Astrocyte (in vitro differentiated cells and primary cell): ENCODE measurements around the gene KSR2. TPM values are rescaled to one million over a fixed set of nuclear protein-coding genes. Genes with fewer than 3 reads are reported as not detected.

ENCODE experiments used
- DNase-seq: peaks from one replicate; pipeline ENCODE4 v3.0.0-alpha.2; 2010; ENCODE audit warnings: low read depth
- FAIRE-seq: peaks from 2 replicates; lab custom pipeline; 2011; peaks lifted over from hg19 to GRCh38; lab: Jason Lieb, UNC
- H2AFZ ChIP-seq: 2 replicates; pipeline ENCODE4 v1.6.0; 2012; ENCODE audit warnings: low read depth, low read length, inconsistent platforms
- H3K27ac ChIP-seq: 2 replicates; pipeline ENCODE4 v1.5.1; 2011; ENCODE audit warnings: low read depth, low read length, inconsistent platforms
- H3K27me3 ChIP-seq: 2 replicates; pipeline ENCODE4 v1.6.0; 2011; ENCODE audit warnings: low read length, inconsistent platforms; ENCODE audit not compliant: insufficient read depth
- H3K36me3 ChIP-seq: 2 replicates; pipeline ENCODE4 v1.5.1; 2011; ENCODE audit warnings: low read length, inconsistent platforms; ENCODE audit not compliant: insufficient read depth
- H3K4me1 ChIP-seq: 2 replicates; pipeline ENCODE4 v1.5.1; 2011; ENCODE audit warnings: low read length, inconsistent platforms; ENCODE audit not compliant: insufficient read depth
- H3K4me2 ChIP-seq: 2 replicates; pipeline ENCODE4 v1.6.0; 2012; ENCODE audit warnings: low read length, inconsistent platforms
- H3K4me3 ChIP-seq: 2 replicates; pipeline ENCODE4 v1.5.1; 2011; ENCODE audit warnings: low read depth, mild to moderate bottlenecking, low read length, inconsistent platforms; ENCODE audit not compliant: insufficient read depth
- H3K79me2 ChIP-seq: 2 replicates; pipeline ENCODE4 v1.6.0; 2012; ENCODE audit warnings: mild to moderate bottlenecking, low read length, inconsistent platforms; ENCODE audit not compliant: insufficient read depth
- H3K9ac ChIP-seq: 2 replicates; pipeline ENCODE4 v1.6.0; 2012; ENCODE audit warnings: mild to moderate bottlenecking, low read length, inconsistent platforms
- H3K9me3 ChIP-seq: 2 replicates; pipeline ENCODE4 v1.5.1; 2012; ENCODE audit warnings: low read depth, mild to moderate bottlenecking, low read length, inconsistent platforms; ENCODE audit not compliant: insufficient read depth
- H4K20me1 ChIP-seq: 2 replicates; pipeline ENCODE4 v1.6.0; 2012; ENCODE audit warnings: low read length, inconsistent platforms; ENCODE audit not compliant: insufficient read depth
- H3K27ac Mint-ChIP-seq: one replicate; pipeline ENCODE4 v1.8.0; 2021; ENCODE audit warnings: mild to moderate bottlenecking, mixed read lengths; ENCODE audit not compliant: unreplicated experiment
- H3K27me3 Mint-ChIP-seq: one replicate; pipeline ENCODE4 v1.8.0; 2021; ENCODE audit warnings: low read depth, mixed read lengths; ENCODE audit not compliant: unreplicated experiment
- H3K36me3 Mint-ChIP-seq: one replicate; pipeline ENCODE4 v1.8.0; 2021; ENCODE audit warnings: low read depth, mixed read lengths; ENCODE audit not compliant: unreplicated experiment
- H3K4me1 Mint-ChIP-seq: one replicate; pipeline ENCODE4 v1.8.0; 2021; ENCODE audit warnings: low read depth, mixed read lengths; ENCODE audit not compliant: unreplicated experiment
- H3K4me3 Mint-ChIP-seq: one replicate; pipeline ENCODE4 v1.8.0; 2021; ENCODE audit warnings: mild to moderate bottlenecking, moderate library complexity, mixed read lengths; ENCODE audit not compliant: unreplicated experiment
- H3K9me3 Mint-ChIP-seq: one replicate; pipeline ENCODE4 v1.8.0; 2021; ENCODE audit warnings: mild to moderate bottlenecking, mixed read lengths; ENCODE audit not compliant: unreplicated experiment
- EZH2 ChIP-seq: IDR thresholded peaks from 2 replicates; pipeline ENCODE4 v1.6.1; 2012; ENCODE audit warnings: mild to moderate bottlenecking, low read length, inconsistent platforms; ENCODE audit not compliant: insufficient read depth
- total RNA-seq: library from RNA; stranded (reverse); gene quantifications from 2 replicates; pipeline ENCODE4 v1.2.1, GENCODE V29; 2021
- TF ChIP-seq, protein P1 (sequence below): IDR thresholded peaks from 2 replicates; pipeline ENCODE4 v1.5.1; 2011; ENCODE audit warnings: low read depth, mild to moderate bottlenecking, inconsistent platforms, low read length, moderate library complexity; ENCODE audit not compliant: insufficient read depth

KSR2 gene
- total RNA-seq, 1 donor from 2014 or later, result 0.98 TPM

GRCh38 chr12:117908411-117908810, 60.4 kb downstream of the KSR2 start:
- H3K4me1 ChIP-seq, result no peaks in the 10 kb centered on the region
- no peaks in the 10 kb centered on the region for H3K9me3 ChIP-seq
- H3K4me2 ChIP-seq, result no peak overlapping the region
- no peak overlapping the region for H2AFZ ChIP-seq
- no peak overlapping the region for H3K27ac ChIP-seq
- H3K36me3 ChIP-seq, result no peaks in the 10 kb centered on the region
- no peak overlapping the region for H3K4me3 ChIP-seq
- no peak overlapping the region for H3K9ac ChIP-seq
- no peak for DNase-seq
- Mint-ChIP-seq H3K9me3 (peaks cover 5% of the 10 kb centered on the region), H3K4me3 (no peak overlapping the region), H3K4me1 (no peaks in the 10 kb centered on the region), H3K27me3 (peaks cover 8% of the 10 kb centered on the region), H3K36me3 (no peaks in the 10 kb centered on the region), H3K27ac (no peak overlapping the region)
- no peaks in the 10 kb centered on the region for H3K79me2 ChIP-seq
- FAIRE-seq, result no peak
- TF ChIP-seq, protein P1, sequence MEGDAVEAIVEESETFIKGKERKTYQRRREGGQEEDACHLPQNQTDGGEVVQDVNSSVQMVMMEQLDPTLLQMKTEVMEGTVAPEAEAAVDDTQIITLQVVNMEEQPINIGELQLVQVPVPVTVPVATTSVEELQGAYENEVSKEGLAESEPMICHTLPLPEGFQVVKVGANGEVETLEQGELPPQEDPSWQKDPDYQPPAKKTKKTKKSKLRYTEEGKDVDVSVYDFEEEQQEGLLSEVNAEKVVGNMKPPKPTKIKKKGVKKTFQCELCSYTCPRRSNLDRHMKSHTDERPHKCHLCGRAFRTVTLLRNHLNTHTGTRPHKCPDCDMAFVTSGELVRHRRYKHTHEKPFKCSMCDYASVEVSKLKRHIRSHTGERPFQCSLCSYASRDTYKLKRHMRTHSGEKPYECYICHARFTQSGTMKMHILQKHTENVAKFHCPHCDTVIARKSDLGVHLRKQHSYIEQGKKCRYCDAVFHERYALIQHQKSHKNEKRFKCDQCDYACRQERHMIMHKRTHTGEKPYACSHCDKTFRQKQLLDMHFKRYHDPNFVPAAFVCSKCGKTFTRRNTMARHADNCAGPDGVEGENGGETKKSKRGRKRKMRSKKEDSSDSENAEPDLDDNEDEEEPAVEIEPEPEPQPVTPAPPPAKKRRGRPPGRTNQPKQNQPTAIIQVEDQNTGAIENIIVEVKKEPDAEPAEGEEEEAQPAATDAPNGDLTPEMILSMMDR, result no peak
- no peak for TF ChIP-seq EZH2
- H4K20me1 ChIP-seq, result no peaks in the 10 kb centered on the region
- H3K27me3 ChIP-seq, result no peaks in the 10 kb centered on the region

GRCh38 chr12:117907108-117907689, 61.6 kb downstream of the KSR2 start:
- Histone ChIP-seq H4K20me1 (no peaks in the 10 kb centered on the region), H3K27me3 (no peaks in the 10 kb centered on the region), H3K9ac (no peak overlapping the region), H3K79me2 (no peaks in the 10 kb centered on the region), H3K9me3 (no peaks in the 10 kb centered on the region), H3K4me2 (no peak overlapping the region), H3K4me3 (no peak overlapping the region), H3K27ac (no peak overlapping the region), H2AFZ (no peak overlapping the region), H3K4me1 (no peaks in the 10 kb centered on the region), H3K36me3 (no peaks in the 10 kb centered on the region)
- DNase-seq (no peak), FAIRE-seq (no peak)
- TF ChIP-seq EZH2, result no peak
- TF ChIP-seq, protein P1, result no peak
- H3K27ac Mint-ChIP-seq, result no peak overlapping the region
- H3K36me3 Mint-ChIP-seq, result no peaks in the 10 kb centered on the region
- H3K4me1 Mint-ChIP-seq, result no peaks in the 10 kb centered on the region
- peaks cover 8% of the 10 kb centered on the region for H3K27me3 Mint-ChIP-seq
- no peak overlapping the region for H3K4me3 Mint-ChIP-seq
- H3K9me3 Mint-ChIP-seq, result peaks cover 5% of the 10 kb centered on the region

GRCh38 chr12:117904051-117904450, 64.7 kb downstream of the KSR2 start:
- no peaks in the 10 kb centered on the region for H3K36me3 Mint-ChIP-seq
- H3K27me3 Mint-ChIP-seq, result peaks cover 5% of the 10 kb centered on the region
- FAIRE-seq (no peak), DNase-seq (no peak)
- Histone ChIP-seq H3K4me3 (no peak overlapping the region), H3K27ac (no peak overlapping the region), H3K9ac (no peak overlapping the region), H3K36me3 (no peaks in the 10 kb centered on the region), H4K20me1 (no peaks in the 10 kb centered on the region), H3K9me3 (no peaks in the 10 kb centered on the region), H2AFZ (no peak overlapping the region), H3K4me2 (no peak overlapping the region), H3K4me1 (no peaks in the 10 kb centered on the region), H3K27me3 (no peaks in the 10 kb centered on the region), H3K79me2 (no peaks in the 10 kb centered on the region)
- H3K9me3 Mint-ChIP-seq, result peaks cover 2% of the 10 kb centered on the region
- H3K27ac Mint-ChIP-seq, result no peak overlapping the region
- no peaks in the 10 kb centered on the region for H3K4me1 Mint-ChIP-seq
- TF ChIP-seq EZH2, result no peak
- TF ChIP-seq, protein P1, result no peak
- H3K4me3 Mint-ChIP-seq, result no peak overlapping the region
